ENCODE results near the gene KIF14. TPM values are rescaled to one million over a fixed set of nuclear protein-coding genes. Genes with fewer than 3 reads are reported as not detected.
A peak's percentile ranks its signal among the peaks of the same experiment; 100 is the strongest.

Gene KIF14
- total RNA-seq, 1 experiment from 2014 or later = 25.5 TPM

DNA sequence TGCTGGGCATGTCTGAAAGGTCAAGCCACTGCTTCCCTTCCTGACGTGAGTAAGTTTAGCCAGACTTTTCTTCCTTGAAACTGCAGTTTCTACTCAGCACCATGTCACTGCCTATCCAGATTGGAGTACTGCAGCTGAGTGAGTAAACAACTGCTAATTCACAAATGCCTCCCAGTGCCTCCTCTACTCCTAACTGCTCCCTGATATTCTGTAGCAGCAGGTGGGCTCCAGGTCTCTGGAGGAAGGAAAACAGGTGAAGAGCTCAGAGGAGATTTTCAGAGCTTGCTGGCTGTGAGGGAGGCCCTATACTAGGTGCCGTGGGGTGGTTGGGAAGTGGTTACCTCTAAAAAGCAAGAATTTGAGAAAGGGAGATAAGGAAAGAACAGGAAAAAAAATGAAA lies 96.5 kb downstream of the KIF14 start:
- TF ChIP-seq, protein P1, sequence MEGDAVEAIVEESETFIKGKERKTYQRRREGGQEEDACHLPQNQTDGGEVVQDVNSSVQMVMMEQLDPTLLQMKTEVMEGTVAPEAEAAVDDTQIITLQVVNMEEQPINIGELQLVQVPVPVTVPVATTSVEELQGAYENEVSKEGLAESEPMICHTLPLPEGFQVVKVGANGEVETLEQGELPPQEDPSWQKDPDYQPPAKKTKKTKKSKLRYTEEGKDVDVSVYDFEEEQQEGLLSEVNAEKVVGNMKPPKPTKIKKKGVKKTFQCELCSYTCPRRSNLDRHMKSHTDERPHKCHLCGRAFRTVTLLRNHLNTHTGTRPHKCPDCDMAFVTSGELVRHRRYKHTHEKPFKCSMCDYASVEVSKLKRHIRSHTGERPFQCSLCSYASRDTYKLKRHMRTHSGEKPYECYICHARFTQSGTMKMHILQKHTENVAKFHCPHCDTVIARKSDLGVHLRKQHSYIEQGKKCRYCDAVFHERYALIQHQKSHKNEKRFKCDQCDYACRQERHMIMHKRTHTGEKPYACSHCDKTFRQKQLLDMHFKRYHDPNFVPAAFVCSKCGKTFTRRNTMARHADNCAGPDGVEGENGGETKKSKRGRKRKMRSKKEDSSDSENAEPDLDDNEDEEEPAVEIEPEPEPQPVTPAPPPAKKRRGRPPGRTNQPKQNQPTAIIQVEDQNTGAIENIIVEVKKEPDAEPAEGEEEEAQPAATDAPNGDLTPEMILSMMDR (IDR thresholded peaks at IDR 0.05; ENCODE audit: unreplicated experiment) = no peak
- ChIA-PET CTCF (interaction anchor here (0.6 to 1.1 kb wide), 5 partner anchors 11 to 315 kb away, joined by 3 to 7 read pairs (median 4); no protein-coding TSS in a partner anchor), POLR2A (interaction anchor here (0.5 kb wide), 1 partner anchor 1226 kb away, joined by 3 read pairs; no protein-coding TSS in a partner anchor)
- Mint-ChIP-seq H3K9me3 (ENCODE audit: unreplicated experiment) (no peaks in the 10 kb centered on the region), H3K27me3 (ENCODE audit: insufficient read depth, unreplicated experiment) (no peaks in the 10 kb centered on the region), H3K27ac (ENCODE audit: low read depth, unreplicated experiment) (no peak overlapping the region), H3K4me1 (ENCODE audit: insufficient read depth, unreplicated experiment) (no peaks in the 10 kb centered on the region), H3K4me3 (ENCODE audit: unreplicated experiment) (no peak overlapping the region), H3K36me3 (ENCODE audit: insufficient read depth, unreplicated experiment) (no peaks in the 10 kb centered on the region)
- BruUV-seq (replicated peaks) = no TSS peak
- intact Hi-C loops (cut with micrococcal nuclease) = no loop called here
- DNase-seq (ENCODE audit: unreplicated experiment) = no peak

DNA sequence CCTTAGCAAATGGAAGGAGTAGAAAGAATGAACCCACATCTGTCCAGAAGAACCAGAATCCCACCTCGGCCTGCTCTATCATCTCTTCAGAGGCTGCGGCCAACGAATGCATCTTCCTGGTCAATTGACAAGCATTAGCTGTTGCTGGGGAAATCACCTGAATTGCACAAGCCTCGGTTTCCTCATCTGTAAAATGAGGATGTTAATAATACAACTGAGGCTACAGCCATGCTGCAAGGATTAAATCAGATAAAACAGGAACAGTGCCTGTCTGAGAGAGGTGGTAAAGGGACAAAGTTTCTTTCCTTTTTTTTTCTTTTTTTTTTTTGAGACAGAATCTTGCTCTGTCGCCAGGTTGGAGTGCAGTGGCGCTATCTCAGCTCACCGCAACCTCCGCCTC lies 99.8 kb downstream of the KIF14 start:
- POLR2A ChIA-PET = no interaction called here
- no TSS peak for BruUV-seq (replicated peaks)
- DNase-seq (ENCODE audit: unreplicated experiment) = no peak
- no peaks in the 10 kb centered on the region for H3K36me3 Mint-ChIP-seq (ENCODE audit: insufficient read depth, unreplicated experiment)
- H3K9me3 Mint-ChIP-seq (ENCODE audit: unreplicated experiment) = no peaks in the 10 kb centered on the region
- TF ChIP-seq, protein P1 (IDR thresholded peaks at IDR 0.05; ENCODE audit: unreplicated experiment) = no peak
- H3K27me3 Mint-ChIP-seq (ENCODE audit: insufficient read depth, unreplicated experiment) = peaks cover 4% of the 10 kb centered on the region
- intact Hi-C loops (cut with micrococcal nuclease) = no loop called here
- CTCF ChIA-PET = interaction anchor here (0.6 to 4.8 kb wide), 3 partner anchors 11 to 32 kb away, joined by 3 to 25 read pairs (median 3); no protein-coding TSS in a partner anchor
- no peaks in the 10 kb centered on the region for H3K4me1 Mint-ChIP-seq (ENCODE audit: insufficient read depth, unreplicated experiment)
- H3K4me3 Mint-ChIP-seq (ENCODE audit: unreplicated experiment) = no peak overlapping the region
- H3K27ac Mint-ChIP-seq (ENCODE audit: low read depth, unreplicated experiment) = no peak overlapping the region

DNA sequence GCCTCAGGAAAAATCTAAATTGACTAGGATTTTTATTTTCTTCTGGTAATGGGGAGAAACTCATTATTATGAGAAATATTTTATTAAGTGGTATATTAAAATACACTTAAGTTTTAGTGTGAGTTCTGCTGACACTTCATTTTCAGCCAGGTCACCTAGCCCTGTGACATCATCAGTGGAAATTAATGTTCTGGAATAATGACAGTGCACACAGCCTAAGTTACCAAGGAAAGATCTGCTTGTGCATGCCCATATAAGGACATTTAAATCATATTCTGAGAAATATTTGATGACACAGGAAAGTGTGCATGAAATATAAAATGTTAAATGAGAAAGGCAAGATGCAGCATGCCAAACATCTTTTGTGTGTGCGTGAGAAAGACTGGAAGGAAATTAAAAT lies 102.0 kb downstream of the KIF14 start:
- Mint-ChIP-seq H3K4me1 (ENCODE audit: insufficient read depth, unreplicated experiment) (no peaks in the 10 kb centered on the region), H3K4me3 (ENCODE audit: unreplicated experiment) (no peak overlapping the region), H3K9me3 (ENCODE audit: unreplicated experiment) (no peaks in the 10 kb centered on the region), H3K27ac (ENCODE audit: low read depth, unreplicated experiment) (no peak overlapping the region), H3K36me3 (ENCODE audit: insufficient read depth, unreplicated experiment) (no peaks in the 10 kb centered on the region), H3K27me3 (ENCODE audit: insufficient read depth, unreplicated experiment) (peaks cover 14% of the 10 kb centered on the region)
- BruUV-seq (replicated peaks) = no TSS peak
- no peak for DNase-seq (ENCODE audit: unreplicated experiment)
- CTCF ChIA-PET = interaction anchor here (0.6 to 4.8 kb wide), 6 partner anchors 9 to 834 kb away, joined by 3 to 25 read pairs (median 4); no protein-coding TSS in a partner anchor
- POLR2A ChIA-PET = interaction anchor here (0.6 kb wide), 1 partner anchor 10 kb away, joined by 3 read pairs; no protein-coding TSS in a partner anchor
- intact Hi-C loops (cut with micrococcal nuclease) = no loop called here
- TF ChIP-seq, protein P1 (IDR thresholded peaks at IDR 0.05; ENCODE audit: unreplicated experiment) = no peak

GRCh38 chr1:200512191-200512590 lies 108.4 kb downstream of the KIF14 start:
- no peaks in the 10 kb centered on the region for H3K9me3 Mint-ChIP-seq (ENCODE audit: unreplicated experiment)
- no TSS peak for BruUV-seq (replicated peaks)
- CTCF ChIA-PET = interaction anchor here (0.6 to 8.3 kb wide), 18 partner anchors 15 to 1688 kb away, joined by 3 to 246 read pairs (median 4); no protein-coding TSS in a partner anchor
- H3K36me3 Mint-ChIP-seq (ENCODE audit: insufficient read depth, unreplicated experiment) = no peaks in the 10 kb centered on the region
- H3K27ac Mint-ChIP-seq (ENCODE audit: low read depth, unreplicated experiment) = no peak overlapping the region
- H3K27me3 Mint-ChIP-seq (ENCODE audit: insufficient read depth, unreplicated experiment) = peaks cover 14% of the 10 kb centered on the region
- peaks cover 10% of the 10 kb centered on the region for H3K4me1 Mint-ChIP-seq (ENCODE audit: insufficient read depth, unreplicated experiment)
- intact Hi-C loops (cut with micrococcal nuclease) = loop anchor here (5.0 kb wide), 2 partner anchors 485 to 1755 kb away; partner anchors contain the start of gene NR5A2
- POLR2A ChIA-PET = interaction anchor here (0.7 to 0.9 kb wide), 3 partner anchors 12 to 192 kb away, joined by 3 to 5 read pairs (median 3); partner anchors contain the start of gene ZNF281
- TF ChIP-seq, protein P1 (IDR thresholded peaks at IDR 0.05; ENCODE audit: unreplicated experiment) = no peak
- DNase-seq (ENCODE audit: unreplicated experiment) = peak; percentile 47
- H3K4me3 Mint-ChIP-seq (ENCODE audit: unreplicated experiment) = no peak overlapping the region
